ENCODE measurements around the gene FOXP1. TPM values are rescaled to one million over a fixed set of nuclear protein-coding genes. Genes with fewer than 3 reads are reported as not detected.

FOXP1 gene
- total and polyA plus RNA-seq, 2 of the 13 experiments (the other 11 are each of a cell fraction or from before 2014, with no cell fraction given): 40.4 to 59.0 TPM

DNA sequence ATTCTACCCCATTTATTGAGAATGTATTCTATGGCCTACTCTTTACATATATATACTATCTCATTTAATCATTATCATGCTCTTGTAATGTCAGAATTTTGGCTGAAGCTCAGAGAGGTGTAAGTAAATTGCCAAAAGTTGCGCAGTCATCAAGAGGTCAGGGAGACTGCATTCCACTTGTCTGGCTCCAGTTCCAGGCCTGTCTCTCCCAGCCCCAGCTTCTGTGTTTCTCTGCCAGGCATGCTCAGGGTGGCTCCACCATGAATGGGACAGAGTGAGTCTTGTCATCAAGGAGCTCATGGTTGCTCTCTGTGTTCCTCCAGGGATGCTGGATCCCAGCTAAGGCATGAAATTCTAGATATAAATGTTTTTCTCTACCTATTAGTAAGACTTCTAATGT, 635.9 kb downstream of the FOXP1 start (continued):
- TF ChIP-seq PRDM4 (CRISPR knock-in tag; IDR thresholded peaks at IDR 0.05; ENCODE audit: borderline replicate concordance) (no peak), FOXO1 (CRISPR knock-in tag; IDR thresholded peaks at IDR 0.05) (no peak)

GRCh38 chr3:70943886-70944285, 639.6 kb downstream of the FOXP1 start:
- 12% methylated on average over 3 of the region's 3 CpGs for WGBS (ENCODE audit: low lambda C conversion rate)
- in situ Hi-C loops (cut with HindIII; ENCODE audit: extremely low pct_ligation_motif_present, low pct_unique_long_range_greater_than_20kb): no loop called here
- no peaks in the 10 kb centered on the region for H3K79me2 ChIP-seq (ENCODE audit: insufficient read depth, low read length)

More at GRCh38 chr3:70943886-70944285, 639.6 kb downstream of the FOXP1 start:
- Histone ChIP-seq H3K4me1 (ENCODE audit: insufficient read depth, low read length) (no peaks in the 10 kb centered on the region), H2AFZ (ENCODE audit: low read length) (no peak overlapping the region), H3K27me3 (ENCODE audit: control insufficient read depth in 1 of 2, insufficient read depth in 2 of 2, low read length in 2 of 2) (no peaks in the 10 kb centered on the region; a peak in 1 of 5 replicates), H3K4me2 (ENCODE audit: low read depth, low read length) (no peak overlapping the region), H3K27ac (ENCODE audit: extremely low read length, insufficient read depth, low read length) (no peak overlapping the region), H3K4me3 (replicated peaks in 1 of 3; ENCODE audit: insufficient read depth in 1 of 3, low read depth in 2 of 3, low read length in 3 of 3) (no peak overlapping the region), H3K9me3 (ENCODE audit: low read length) (no peaks in the 10 kb centered on the region), H4K20me1 (ENCODE audit: insufficient read depth, low read length) (no peaks in the 10 kb centered on the region), H3K36me3 (replicated peaks in 1 of 2; ENCODE audit: control insufficient read depth in 1 of 2, insufficient read depth in 2 of 2, low read length in 2 of 2) (no peaks in the 10 kb centered on the region), H3K9ac (ENCODE audit: insufficient read depth, low read depth, low read length) (no peak overlapping the region)
- no peak for FAIRE-seq
- no TSS peak for BruUV-seq (replicated peaks)
- no peak for DNase-seq (ENCODE audit: low spot score)
- intact Hi-C loops (cut with micrococcal nuclease; ENCODE audit: unreplicated experiment): no loop called here
- TF ChIP-seq NR2F6 (IDR thresholded peaks at IDR 0.05) (0 out of 2 replicates have a peak, but pooled peaks have one; percentile 28), NR2F6 (CRISPR knock-in tag; IDR thresholded peaks at IDR 0.05) (0 out of 2 replicates have a peak, but pooled peaks have one; percentile 10), ZNF225 (CRISPR knock-in tag; IDR thresholded peaks at IDR 0.05) (no peak)
- no peak for ATAC-seq
- POLR2A ChIA-PET: no interaction called here
- CTCF ChIA-PET (ENCODE audit: low intra/inter-chr PET ratio, low total read pairs): no interaction called here
